H1 (cell line): Measurements from ENCODE around the gene UBE2K.

Source experiments
- EZH2 ChIP-seq: fragments of 200-600 bp; sonication (generic); IDR thresholded peaks from 2 replicates; pipeline ENCODE4 v1.7.1; 2012; ENCODE audit warnings: low read depth, mild to moderate bottlenecking, moderate library complexity, low read length, inconsistent platforms; ENCODE audit not compliant: severe bottlenecking
- TF ChIP-seq, protein P1 (sequence below): IDR thresholded peaks from 2 replicates; pipeline ENCODE4 v1.6.1; 2012; ENCODE audit warnings: inconsistent platforms

DNA sequence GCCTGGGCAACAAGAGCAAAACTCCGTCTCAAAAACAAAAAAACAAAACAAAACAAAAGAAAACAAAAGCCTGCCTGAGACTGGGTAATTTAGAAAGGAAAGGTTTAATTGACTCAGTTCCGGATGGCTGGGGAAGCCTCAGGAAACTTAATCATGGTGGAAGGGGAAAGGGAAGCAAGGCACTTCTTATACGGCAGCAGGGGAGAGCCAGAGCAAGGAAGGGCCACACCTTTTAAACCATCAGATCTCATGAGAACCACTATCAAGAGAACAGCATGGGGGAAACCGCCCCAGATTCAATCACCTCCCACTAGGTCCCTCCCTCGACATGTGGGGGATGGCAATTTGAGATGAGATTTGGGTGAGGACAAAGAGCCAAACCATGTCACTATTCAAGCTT lies 122.2 kb downstream of the UBE2K start:
- TF ChIP-seq, protein P1, sequence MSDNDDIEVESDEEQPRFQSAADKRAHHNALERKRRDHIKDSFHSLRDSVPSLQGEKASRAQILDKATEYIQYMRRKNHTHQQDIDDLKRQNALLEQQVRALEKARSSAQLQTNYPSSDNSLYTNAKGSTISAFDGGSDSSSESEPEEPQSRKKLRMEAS, result no peak
- no peak for TF ChIP-seq EZH2
